ELR (cell line): ENCODE results near the gene HASPIN.
A peak's percentile ranks its signal among the peaks of the same experiment; 100 is the strongest.

Source experiments
- DNase-seq: peaks from one replicate; pipeline ENCODE4 v3.0.0-alpha.2; 2015; ENCODE audit warnings: low read depth

HASPIN gene

GRCh38 chr17:3735515-3735914, 11.8 kb downstream of the HASPIN start:
- DNase-seq = no peak

GRCh38 chr17:3738562-3739295, 15.0 kb downstream of the HASPIN start:
- no peak for DNase-seq

GRCh38 chr17:3739422-3740124, 15.9 kb downstream of the HASPIN start:
- DNase-seq = no peak

- no peak for DNase-seq
Measured at GRCh38 chr17:3740611-3741073, 16.9 kb downstream of the HASPIN start.

- DNase-seq = peak; percentile 55
Measured at GRCh38 chr17:3744014-3744413, 20.3 kb downstream of the HASPIN start.

GRCh38 chr17:3745071-3745470, 21.4 kb downstream of the HASPIN start:
- DNase-seq = no peak

- no peak for DNase-seq
Measured at GRCh38 chr17:3747805-3748204, 24.1 kb downstream of the HASPIN start.

GRCh38 chr17:3748576-3748975, 24.9 kb downstream of the HASPIN start:
- DNase-seq = no peak

- no peak for DNase-seq
Measured at GRCh38 chr17:3750296-3750695, 26.6 kb downstream of the HASPIN start.

- no peak for DNase-seq
Measured at GRCh38 chr17:3750926-3751325, 27.2 kb downstream of the HASPIN start.

GRCh38 chr17:3751836-3752235, 28.1 kb downstream of the HASPIN start:
- DNase-seq = no peak

- no peak for DNase-seq
Measured at GRCh38 chr17:3753624-3754023, 29.9 kb downstream of the HASPIN start.

- no peak for DNase-seq
Measured at GRCh38 chr17:3754066-3754457, 30.4 kb downstream of the HASPIN start.

- DNase-seq = no peak
Measured at GRCh38 chr17:3754458-3755334, 31.0 kb downstream of the HASPIN start.

GRCh38 chr17:3755335-3756030, 31.8 kb downstream of the HASPIN start:
- no peak for DNase-seq

GRCh38 chr17:3759597-3760216, 36.0 kb downstream of the HASPIN start:
- DNase-seq = no peak

GRCh38 chr17:3761036-3761917, 37.6 kb downstream of the HASPIN start:
- DNase-seq = no peak

- no peak for DNase-seq
Measured at GRCh38 chr17:3761918-3762380, 38.2 kb downstream of the HASPIN start.

GRCh38 chr17:3762922-3763776, 39.4 kb downstream of the HASPIN start:
- DNase-seq = no peak
